HG02642 (cell line): ENCODE results near the gene SENP8.
"Not testable (repeated sequence)": the region's sequence is repeated elsewhere in the genome, so short reads cannot be mapped to it uniquely, and the experiment has no call there.

ENCODE experiments used
- ATAC-seq: cut with Tn5 transposase; IDR thresholded peaks from one replicate; pipeline ENCODE4 v1.9.1; 2021; ENCODE audit warnings: mild to moderate bottlenecking; ENCODE audit not compliant: unreplicated experiment, poor library complexity

Gene SENP8

DNA sequence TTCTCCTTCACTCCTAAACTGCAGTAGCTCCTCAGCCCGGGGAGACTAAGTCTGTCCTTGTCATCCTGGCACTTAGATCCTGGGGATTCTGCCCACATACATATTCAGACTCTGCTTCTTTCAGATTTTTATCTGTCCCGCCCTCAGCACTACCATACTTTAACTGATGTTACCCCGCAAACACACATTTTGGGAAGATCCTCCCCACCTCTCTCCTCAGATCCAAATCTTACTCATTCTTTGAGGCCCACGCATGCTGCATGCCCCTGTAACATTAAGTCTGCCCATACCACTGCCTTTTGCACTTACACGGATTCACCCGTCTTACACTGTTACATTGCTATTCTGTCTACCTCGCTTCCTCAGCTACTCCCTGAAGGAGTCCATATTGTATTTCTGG, 36.1 kb downstream of the SENP8 start:
- ATAC-seq: no peak

DNA sequence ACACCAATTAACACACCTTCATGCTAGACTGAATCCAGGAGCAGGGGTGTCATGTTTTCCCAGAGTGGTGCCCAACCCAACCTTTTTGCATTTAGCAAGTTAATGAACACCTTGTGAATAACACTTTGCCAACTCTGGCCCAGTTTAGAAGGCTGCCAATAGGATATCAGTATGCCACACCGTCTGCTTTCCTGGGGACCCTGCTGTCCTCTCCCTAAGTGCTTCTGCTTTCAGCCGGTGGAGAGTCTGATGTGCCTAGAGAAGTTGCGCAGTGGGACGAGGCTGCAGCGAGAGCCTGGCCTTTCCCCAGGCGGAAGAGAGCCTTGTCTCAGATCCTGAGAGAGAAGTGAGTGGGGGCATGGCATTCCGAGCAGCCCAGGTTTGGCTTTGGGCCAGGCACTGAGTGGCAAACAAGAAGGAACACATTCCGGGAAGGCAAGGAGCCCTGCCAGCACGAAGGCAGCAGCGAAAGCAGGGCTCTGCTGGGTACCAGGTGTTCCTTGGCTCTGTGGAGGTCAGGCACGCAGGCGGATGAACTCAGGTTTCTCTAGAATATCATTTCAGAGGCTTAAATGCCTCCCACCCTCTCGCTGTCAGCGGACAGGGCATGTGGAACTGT, 36.9 kb downstream of the SENP8 start:
- no peak for ATAC-seq

DNA sequence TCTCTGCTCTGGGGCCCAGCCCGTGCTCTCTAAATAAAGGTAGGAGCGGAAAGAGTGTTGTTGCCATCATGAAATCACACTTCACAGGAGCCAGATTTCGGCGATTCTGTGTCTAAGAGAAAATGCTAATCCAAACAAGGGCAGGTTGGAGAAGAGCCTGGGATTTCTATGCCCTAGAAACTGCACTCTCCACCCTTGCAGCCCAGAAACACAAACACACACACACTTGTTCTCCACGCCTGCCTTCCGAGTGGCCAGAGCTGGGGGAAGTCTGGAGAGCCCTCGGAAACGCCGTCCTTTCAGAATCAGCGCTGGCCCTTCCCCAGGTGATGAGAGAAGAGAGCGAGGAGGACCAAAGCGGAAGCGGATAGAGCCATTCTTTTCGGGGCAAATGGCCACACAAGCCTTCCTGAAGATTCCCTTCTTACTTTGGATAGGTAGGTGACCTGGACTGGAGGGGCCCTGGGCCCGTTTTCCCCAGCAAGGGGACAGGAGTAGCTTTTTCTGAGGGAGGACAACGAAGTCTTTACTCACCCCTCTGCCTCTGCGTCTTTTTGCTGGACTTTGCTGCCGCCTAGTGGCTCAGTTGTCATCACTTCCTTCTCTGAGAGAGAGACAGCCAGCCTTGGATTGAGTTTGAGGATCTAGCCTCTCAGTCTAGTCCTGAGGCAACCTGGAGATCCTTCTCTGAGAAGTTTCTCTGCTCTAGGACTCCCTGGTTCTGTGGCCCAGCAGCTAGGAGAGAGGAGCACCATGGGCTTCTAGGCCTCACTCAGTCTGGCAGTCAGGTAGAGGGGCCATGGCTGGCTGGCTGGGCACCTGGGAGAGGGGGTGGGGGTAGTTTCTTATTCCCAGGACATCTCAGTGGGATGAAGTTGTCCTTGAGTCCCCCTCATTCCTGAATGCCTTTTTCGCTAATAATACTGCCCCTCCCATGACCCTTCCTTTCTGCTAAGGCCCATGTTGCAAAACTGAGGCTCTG, 37.7 kb downstream of the SENP8 start:
- peak; percentile 78 for ATAC-seq

DNA sequence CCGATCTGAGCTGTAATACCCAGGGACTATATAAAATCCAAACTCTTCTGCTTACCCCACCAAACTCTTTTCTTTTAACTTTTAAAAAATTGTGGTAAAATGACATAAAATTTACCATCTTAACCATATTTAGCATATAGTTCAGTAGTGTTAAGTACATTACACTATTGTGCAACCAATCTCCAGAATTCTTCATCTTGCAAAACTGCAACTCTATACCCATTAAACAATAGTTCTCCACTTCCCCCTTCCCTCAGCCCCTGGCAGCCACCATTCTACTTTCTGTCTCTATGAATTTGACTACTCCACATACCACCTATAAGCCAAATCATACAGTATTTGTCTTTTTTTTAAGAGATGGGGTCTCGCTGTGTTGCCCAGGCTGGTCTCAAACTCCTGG, 38.7 kb downstream of the SENP8 start:
- no peak for ATAC-seq

DNA sequence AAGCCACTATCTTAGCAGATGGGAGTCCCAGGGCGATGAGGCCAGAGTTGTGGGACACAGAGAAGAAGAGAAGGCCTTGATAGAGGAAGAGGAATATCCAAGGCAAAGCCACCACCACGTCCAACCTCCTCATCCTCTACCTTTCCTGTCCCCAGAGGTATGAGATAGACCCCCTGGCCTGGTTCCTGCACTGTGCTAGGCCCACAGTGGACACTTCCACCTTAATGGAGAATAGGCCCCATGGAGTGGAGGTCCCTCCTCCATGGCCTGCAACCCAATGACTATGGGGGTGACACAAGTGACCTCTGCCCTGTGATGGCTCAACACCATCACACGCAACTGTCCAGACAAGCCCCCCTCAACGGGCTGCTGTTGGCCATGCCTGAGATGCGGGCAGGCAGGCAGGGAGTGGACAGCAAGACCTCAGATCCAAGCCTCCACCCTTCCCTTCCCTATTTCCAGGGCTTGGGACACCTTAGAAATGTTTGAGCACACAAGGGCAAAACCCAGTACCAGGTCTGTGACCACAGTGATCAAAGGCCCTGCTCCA, 42.6 kb downstream of the SENP8 start:
- ATAC-seq: no peak

DNA sequence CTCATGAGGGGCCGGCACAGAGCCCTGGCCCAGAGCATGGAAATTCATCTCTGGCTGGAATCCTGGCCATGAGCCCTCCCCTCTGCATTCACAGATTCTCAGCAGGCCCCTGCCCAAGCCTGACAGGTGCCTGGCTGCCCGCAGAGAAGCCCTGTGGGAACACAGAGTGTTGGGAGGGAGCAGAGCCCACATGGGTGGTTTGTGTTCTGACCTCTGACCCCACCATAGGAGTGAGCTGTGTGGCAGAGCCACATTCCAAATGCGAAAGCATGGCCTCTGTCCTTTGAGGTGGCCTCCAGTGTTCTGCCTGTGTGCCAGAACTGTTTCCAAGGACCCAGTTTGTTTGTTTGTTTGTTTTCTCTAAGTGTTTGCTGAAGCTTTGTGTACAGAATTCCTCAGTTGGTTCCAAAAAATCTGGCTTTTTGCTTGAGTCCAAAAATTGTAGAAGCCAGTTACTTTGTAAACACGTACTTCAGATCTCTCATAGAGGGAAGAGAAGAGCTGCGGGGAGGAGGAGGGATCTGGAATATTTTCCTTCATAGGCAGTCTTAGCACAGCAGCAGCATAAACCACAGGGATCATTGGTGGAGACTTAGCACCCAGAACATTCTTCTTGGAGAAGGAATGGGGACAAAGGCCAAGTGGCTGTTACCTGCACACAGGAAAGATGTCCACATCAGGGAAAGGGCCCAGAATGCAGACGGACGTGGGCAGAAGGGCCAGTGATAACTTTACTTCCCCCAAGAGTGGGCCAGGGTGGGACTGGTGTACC, 43.3 kb downstream of the SENP8 start:
- no peak for ATAC-seq

DNA sequence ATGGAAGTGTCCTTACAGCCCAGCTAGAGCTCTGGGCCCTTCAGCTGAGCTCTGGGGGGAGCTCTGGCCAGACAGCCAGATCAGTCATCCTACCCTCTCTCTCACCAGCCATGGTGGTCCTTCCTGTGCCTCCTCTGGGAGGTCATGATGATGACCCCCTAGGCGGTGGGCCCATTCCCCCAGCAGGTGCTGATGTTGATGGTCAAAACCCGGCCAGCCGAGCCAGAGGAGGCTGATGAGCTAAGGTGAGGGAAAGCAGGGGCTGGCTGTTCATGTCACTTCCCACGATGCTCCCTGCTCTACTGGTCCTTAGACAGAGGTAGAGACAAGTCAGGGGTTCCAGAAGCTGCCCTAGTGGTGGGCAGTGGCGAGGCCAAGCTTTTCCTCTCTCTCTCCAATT, 44.4 kb downstream of the SENP8 start:
- no peak for ATAC-seq

DNA sequence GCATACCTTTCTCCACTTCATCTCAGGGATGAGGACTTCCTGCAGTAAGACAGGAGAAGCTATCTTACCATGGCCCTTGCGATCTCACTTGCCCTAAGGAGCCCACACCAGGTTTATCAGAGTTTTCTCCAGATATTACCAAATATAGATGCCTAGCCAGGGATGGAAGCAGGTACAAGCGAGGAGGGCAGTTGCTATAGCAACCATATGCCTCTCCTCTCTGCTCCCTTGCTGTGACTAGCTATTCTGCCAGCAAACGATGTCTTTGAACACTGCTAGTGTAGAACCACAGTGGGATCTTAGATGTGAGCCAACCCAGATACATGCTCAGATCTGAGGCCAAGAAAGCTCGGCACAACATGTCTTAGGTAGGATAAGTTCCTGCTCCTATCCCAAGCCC, 45.5 kb downstream of the SENP8 start:
- ATAC-seq: no peak

DNA sequence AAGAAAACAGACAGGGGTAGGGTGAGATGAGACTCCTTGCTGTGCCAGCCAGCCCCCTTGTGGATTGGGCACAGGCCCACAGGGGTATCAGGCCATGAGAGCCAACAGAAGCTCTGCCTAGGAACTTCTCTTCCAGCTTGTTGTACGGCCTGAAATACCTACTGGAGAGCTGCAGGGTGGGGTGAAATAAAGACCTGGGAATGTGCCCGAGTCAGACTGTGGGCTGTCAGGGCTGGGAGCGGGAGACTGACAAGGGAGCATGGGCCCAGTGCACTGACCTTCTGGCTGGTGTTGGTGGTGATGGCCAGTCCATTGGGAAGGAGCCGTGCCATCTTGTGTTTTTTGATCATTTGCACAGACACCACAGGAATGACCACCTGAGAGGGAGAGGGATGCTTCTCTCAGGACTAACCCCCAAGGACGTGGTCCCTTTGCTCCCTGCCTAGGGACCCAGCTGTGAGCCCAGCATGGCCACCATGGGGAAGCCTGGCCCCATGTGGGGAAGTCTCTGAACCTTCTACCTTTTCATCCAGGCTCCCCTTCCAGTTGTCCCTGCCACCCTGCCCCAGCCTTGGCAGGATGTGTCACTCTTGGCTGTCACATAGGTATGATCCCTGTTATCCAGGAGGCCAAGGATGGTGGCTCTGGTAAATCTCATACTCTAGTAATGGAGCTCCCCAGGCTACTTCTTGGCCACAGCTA, 48.7 kb downstream of the SENP8 start:
- ATAC-seq: no peak

DNA sequence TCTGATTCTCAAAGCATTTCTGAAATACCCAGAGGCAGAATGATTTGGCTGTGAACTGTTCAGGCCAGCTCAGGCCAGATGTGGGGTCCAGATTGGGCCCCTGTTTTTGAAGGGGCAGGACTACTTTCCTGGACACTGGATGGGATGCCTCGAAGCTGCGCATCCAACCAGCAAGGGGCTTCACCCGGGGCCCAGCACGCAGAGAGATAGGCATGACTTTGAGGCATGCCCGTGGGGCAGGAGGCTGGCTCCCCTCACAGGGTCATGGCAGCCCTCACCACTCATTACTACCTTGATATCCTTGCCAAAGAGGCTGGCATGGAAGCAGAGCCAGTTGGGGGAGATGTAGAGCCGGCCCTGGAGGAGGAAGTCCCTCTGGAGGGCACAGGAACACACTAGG, 49.2 kb downstream of the SENP8 start:
- ATAC-seq: no peak

DNA sequence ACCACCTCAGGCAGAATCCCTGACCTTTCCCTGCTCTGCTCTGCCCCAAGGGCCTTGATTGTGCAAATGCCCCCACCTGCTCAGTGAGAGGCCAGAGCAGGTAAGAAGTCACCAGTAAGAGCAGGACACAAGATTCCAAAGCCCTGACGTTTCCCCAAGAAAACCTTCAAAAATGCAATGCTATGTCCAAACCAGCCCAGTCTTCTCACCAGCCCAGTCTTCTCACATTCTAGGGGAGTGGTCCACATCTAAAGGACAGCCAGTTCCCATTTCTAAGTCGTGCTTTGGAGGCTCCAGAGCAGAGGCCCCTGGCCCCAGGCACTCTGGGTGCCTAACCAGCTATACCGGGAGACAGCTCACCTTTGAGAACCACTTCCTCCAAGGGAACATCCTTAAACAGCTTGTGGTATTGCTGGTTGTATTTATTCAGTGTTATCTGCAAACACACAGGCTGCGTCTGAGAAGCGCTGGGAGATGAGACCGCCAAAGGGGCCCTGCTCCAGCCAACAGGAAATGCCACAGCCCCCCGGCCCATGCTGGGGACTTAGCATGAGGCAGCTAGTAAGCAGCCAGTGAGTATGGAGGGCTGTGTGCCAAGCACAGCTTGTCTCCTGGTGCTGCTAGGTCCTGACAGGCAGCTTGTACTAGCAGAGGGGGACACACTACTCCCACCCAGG, 50.1 kb downstream of the SENP8 start:
- no peak for ATAC-seq

DNA sequence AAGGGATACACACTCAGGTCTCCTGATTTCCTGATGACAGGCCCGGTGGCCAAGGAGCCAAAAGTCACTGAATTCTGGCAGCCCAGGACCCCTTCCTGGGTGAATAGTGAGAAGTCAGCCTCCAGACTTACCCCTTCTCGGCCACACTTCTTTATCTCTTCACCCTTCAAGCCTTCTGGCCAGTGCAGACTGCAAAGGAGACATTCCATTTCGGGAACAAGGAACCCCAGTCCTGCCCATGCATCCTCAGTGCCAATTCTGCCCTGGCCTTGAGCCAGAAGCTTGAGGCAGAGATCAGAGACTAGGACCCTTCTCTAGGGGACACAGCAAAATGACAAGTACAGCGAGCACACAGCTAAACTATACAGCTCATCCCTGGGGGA, 50.6 kb downstream of the SENP8 start:
- no peak for ATAC-seq

DNA sequence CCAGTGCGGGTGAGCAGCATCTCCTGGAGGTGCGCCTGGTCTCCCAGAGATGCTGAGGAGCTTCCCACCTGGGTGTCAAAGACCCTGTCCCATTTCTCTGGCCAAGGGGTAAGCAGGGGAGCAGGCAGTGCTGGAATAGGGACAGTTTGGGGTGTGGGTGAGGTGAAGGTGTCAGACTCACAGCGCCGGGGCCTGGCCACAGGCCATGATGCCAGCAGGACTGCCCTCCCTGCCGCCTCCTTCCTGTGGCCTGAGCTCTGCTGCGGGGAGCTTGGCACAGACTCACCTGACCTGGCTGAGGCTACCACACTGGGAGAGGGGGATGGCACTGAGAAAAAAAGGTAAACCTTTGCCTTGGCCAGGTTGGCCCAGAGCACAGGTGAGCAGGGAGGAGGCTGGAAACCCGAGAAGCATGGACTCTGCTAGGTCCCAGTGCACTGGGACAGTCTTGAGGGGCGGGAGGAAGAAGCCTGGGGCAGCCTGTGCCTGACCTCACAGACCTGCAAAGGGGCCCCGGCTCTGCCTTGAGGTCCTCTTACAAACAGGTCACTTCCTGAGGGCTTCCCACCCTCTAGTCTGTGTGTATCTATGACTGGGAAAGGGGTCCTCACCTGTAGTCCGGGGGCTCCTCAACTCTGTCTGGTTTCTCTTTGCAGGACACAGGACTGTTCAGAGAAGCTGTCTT, 51.2 kb downstream of the SENP8 start:
- no peak for ATAC-seq

DNA sequence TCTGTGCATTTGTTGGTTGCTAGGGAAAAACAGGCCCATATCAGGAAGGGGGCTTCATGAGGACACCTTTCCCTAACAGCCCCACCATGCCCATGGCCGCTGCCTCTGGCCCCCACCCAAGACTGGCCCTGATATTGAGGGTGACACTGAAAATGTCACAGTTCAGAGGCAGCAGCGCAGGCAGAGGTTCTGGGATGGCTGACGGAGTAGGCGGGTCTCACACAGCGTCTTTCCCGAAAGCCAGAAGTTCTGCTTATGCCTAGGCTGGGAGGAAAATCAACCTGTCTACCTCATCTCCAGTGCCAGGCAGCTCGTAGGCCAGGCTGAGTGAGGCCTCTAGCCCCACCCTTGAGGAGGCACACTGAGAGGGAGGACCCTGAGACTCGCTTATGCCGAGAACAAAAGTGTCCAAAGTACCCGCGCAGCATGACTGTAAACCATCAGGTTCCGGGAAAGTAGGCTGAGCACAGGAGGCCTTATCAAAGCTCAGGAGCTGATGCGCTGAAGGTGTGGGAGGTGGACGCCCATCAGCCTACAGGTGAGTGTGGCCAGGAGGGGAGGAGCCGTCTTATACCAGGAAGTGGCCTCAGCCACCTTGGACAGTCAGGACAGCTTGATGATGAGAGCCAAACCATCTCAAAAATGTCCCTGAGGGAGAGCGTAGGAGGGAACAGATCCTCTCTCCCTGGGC, 51.9 kb downstream of the SENP8 start:
- ATAC-seq: no peak

DNA sequence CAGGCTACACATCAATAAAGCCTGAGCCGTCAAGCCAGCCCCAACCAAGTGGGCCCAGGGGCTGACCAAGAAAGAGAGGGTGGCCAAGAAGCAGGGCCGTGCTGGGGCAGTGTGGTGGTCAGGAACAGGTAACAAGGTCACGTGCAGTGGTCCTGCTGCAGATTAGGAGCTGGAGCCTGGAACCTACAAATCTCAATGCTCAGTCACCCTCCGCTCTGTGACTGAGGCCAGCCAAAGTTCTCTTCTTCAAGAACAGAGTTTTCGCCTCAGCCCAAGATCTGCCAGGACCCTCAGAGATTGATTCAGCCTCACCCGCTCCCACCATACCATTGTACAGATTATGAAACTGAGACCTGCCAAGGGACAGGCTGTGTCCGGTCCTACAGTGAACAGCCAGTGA, 52.5 kb downstream of the SENP8 start:
- ATAC-seq: no peak

DNA sequence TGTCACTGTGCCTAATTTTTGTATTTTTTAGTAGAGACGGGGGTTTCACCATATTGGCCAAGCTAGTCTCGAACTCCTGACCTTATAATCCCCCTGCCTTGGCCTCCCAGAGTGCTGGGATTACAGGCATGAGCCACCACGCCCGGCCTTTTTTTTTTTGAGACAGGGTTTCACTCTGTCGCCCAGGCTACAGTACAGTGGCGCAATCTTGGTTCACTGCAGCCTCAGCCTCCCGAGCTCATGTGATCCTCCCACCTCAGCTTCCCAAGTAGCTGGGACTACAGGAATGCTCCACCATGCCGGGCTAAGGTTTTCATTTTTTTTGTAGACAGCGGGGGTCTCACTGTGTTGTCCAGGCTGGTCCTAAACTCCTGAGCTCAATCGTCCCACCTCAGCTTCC, 53.8 kb downstream of the SENP8 start:
- ATAC-seq: not testable (repeated sequence)

DNA sequence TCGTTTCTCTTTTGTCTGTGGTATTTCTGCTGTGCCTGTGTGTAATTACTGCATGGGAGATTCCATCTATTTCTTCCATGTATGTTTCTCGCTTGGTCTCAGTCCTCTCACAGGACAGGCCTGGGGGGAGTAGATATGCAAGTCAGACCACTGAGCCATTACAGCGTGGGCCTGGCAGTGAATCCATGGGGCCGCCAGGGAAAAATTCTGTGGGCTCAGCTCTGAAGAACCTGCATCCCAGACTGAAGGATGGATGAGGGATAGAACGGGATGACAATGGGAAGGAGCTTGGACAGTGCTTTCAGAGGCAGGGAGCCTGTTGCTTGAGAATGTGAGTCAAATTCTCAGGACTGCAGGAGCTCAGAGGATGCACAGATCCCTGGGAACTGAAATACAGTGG, 54.6 kb downstream of the SENP8 start:
- ATAC-seq: no peak

DNA sequence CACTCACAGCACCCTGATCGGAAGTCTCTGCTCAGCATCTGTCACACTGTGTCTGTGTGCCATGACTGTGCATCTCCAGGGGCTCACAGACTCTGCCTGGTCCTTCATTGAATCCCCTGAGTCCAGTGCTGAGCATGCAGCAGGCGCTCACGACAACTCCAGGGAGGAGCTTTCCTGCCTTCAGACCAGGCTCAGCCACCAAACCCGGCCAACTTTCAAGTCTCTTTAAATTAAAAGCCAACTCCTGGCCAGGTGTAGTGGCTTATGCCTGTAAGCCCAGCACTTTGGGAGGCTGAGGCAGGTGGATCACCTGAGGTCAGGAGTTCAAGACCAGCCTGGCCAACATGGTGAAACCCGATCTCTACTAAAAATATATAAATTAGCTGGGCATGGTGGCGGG, 55.2 kb downstream of the SENP8 start:
- ATAC-seq: no peak
